Measurements from ENCODE around the gene IL4R. TPM values are rescaled to one million over a fixed set of nuclear protein-coding genes. Genes with fewer than 3 reads are reported as not detected.

IL4R gene
- total and polyA plus RNA-seq, 2 of the 8 experiments (the other 6 are each of a cell fraction or from before 2014, with no cell fraction given), result 29.1 to 29.4 TPM

DNA sequence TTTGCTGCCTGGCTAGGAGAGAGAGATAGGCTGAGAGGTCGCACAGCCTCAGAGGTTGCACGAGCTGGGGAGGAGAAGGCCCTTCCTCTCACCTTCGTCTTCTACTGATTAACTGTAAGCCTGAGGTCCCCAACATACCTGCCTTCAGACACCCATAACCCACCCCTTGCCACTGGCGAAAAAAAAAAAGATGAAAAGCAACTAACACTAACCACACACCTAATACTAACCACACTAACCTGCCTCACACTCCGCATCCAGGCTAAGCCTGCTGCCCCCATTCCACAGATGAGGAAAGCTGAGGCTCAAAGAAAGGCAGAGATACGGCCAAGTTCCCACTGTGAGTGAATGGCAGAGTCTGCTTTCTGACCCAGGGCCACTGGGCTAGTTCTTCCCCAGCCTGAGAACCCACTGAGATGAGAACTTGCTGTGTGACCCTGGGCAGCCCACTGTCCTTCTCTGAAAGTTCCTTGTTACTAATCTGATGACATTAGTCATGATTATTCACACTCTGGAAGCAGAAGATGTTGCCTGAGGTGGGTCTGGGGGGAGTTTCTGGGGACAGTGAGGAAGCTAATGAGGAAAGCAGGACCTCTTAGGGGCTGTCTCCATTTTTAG is 92.8 kb downstream of the IL4R start:
- no peaks in the 10 kb centered on the region for H3K36me3 ChIP-seq (ENCODE audit: control insufficient read depth in 2 of 4, insufficient read depth in 4 of 4, low read length in 3 of 4)
- no peak overlapping the region for H2BK120ac ChIP-seq (replicated peaks; ENCODE audit: low read depth, low read length)
- no peak overlapping the region for H2BK12ac ChIP-seq (ENCODE audit: low read depth, low read length)
- no peaks in the 10 kb centered on the region for H3K27me3 ChIP-seq (replicated peaks in 1 of 4; ENCODE audit: control insufficient read depth in 3 of 4, extremely low read depth in 1 of 4, insufficient read depth in 3 of 4, low read length in 3 of 4)
- no peak overlapping the region for H4K91ac ChIP-seq (replicated peaks; ENCODE audit: insufficient read length, low read length)
- no peak overlapping the region for H3K4me2 ChIP-seq (ENCODE audit: insufficient read depth in 1 of 2, low read depth in 2 of 2, low read length in 2 of 2)
- H3K4me3 ChIP-seq (ENCODE audit: extremely low read depth in 1 of 4, insufficient read depth in 2 of 4, low read depth in 3 of 4, low read length in 4 of 4), result no peak overlapping the region
- H3K9ac ChIP-seq (replicated peaks in 1 of 4; ENCODE audit: extremely low read depth in 1 of 4, low read depth in 3 of 4, low read length in 3 of 4), result no peak overlapping the region
- no peak overlapping the region for H3K27ac ChIP-seq (ENCODE audit: low read depth, low read length)
- no peak for DNase-seq (ENCODE audit: low read depth in 1 of 2, low spot score in 2 of 2)
- WGBS, 2 experiments (ENCODE audit: extremely low coverage in 1 of 2, insufficient coverage in 1 of 2, insufficient read length in 1 of 2, insufficient replicate concordance in 2 of 2, low coverage in 1 of 2, low lambda C conversion rate in 2 of 2, missing lambda C conversion rate in 1 of 2), result 83% methylated on average over 5 of the region's 6 CpGs; no CpG with 5 or more reads in 1 of the 2 experiments
- ChIA-PET CTCF (ENCODE audit: partially characterized antibody) (interaction anchor here (0.6 to 1.2 kb wide), 4 partner anchors 28 to 50 kb away, joined by 3 read pairs; no protein-coding TSS in a partner anchor), POLR2A (ENCODE audit: partially characterized antibody) (no interaction called here)
- H2BK20ac ChIP-seq (ENCODE audit: low read length), result no peak overlapping the region
- no peaks in the 10 kb centered on the region for H3K79me2 ChIP-seq (ENCODE audit: control insufficient read depth in 1 of 2, insufficient read depth in 2 of 2, low read length in 2 of 2)
- no peak overlapping the region for H3K23ac ChIP-seq (ENCODE audit: insufficient read length)
- no peak overlapping the region for H2AK5ac ChIP-seq (ENCODE audit: low read depth, low read length)
- H4K8ac ChIP-seq (ENCODE audit: extremely low read depth, insufficient read depth, low read length), result no peak overlapping the region
- H3K18ac ChIP-seq (ENCODE audit: extremely low read depth, low read length), result no peak overlapping the region
- no peaks in the 10 kb centered on the region for H3K23me2 ChIP-seq (ENCODE audit: low read depth, low read length)
- H3K9me3 ChIP-seq (ENCODE audit: insufficient read depth in 2 of 2, low read depth in 1 of 2, low read length in 1 of 2), result no peaks in the 10 kb centered on the region
- 0 out of 2 replicates have a peak overlapping the region, but pooled peaks have one; percentile 12 for H2BK15ac ChIP-seq (ENCODE audit: low read length)
- no peaks in the 10 kb centered on the region for H3K79me1 ChIP-seq (ENCODE audit: low read depth, low read length)
- TF ChIP-seq RNF2 (IDR thresholded peaks at IDR 0.05; ENCODE audit: borderline replicate concordance, low read depth, low read length, missing control alignments, poor library complexity, severe bottlenecking) (no peak), KDM4A (IDR thresholded peaks at IDR 0.05; ENCODE audit: low read depth, low read length, severe bottlenecking) (no peak), KDM1A (IDR thresholded peaks at IDR 0.05; ENCODE audit: borderline replicate concordance, low read length) (peak; percentile 87), HDAC2 (IDR thresholded peaks at IDR 0.05; ENCODE audit: borderline replicate concordance in 1 of 2, low read depth in 2 of 2, low read length in 2 of 2) (0 out of 4 replicates have a peak, but pooled peaks of 1 of the 2 experiments have one; percentile 47)
- H3K4ac ChIP-seq (replicated peaks; ENCODE audit: insufficient read length, low read depth, low read length), result no peak overlapping the region
- no peak overlapping the region for H2BK5ac ChIP-seq (ENCODE audit: low read depth, low read length)
- no peak for FAIRE-seq
- H4K5ac ChIP-seq (ENCODE audit: insufficient read length, low read depth, low read length), result no peak overlapping the region
- peaks cover 0 to 6% (median 4%) of the 10 kb centered on the region in 4 experiments; a peak in 3 of 7 replicates for H3K4me1 ChIP-seq (replicated peaks in 1 of 4; ENCODE audit: control insufficient read depth in 3 of 4, insufficient read depth in 4 of 4, low read length in 3 of 4)
- H3K56ac ChIP-seq (replicated peaks; ENCODE audit: insufficient read length, low read depth, low read length), result no peak overlapping the region
- H3K14ac ChIP-seq (ENCODE audit: insufficient read length), result no peak overlapping the region
- peak overlapping the region; percentile 76 for H2AFZ ChIP-seq (ENCODE audit: low read length)
- H4K20me1 ChIP-seq (replicated peaks in 1 of 2; ENCODE audit: control insufficient read depth in 1 of 2, insufficient read depth in 2 of 2, low read length in 2 of 2), result no peaks in the 10 kb centered on the region

All from H1 (cell line).